GM12874 (cell line): Measurements from ENCODE around the gene ANAPC5.

Experiments used
- CTCF ChIP-seq: IDR thresholded peaks from 2 replicates; pipeline ENCODE4 v1.5.1; 2011; ENCODE audit warnings: low read depth, mild to moderate bottlenecking, control low read depth, low read length, moderate library complexity; ENCODE audit not compliant: insufficient read depth

ANAPC5 gene

GRCh38 chr12:121355818-121356217 lies 3.6 kb upstream of the ANAPC5 start:
- TF ChIP-seq CTCF, result no peak

GRCh38 chr12:121352682-121353018 lies 439 bp upstream of the ANAPC5 start:
- no peak for TF ChIP-seq CTCF

- no peak for TF ChIP-seq CTCF
These were observed 5.5 kb downstream of the ANAPC5 start for GRCh38 chr12:121346747-121347146.

GRCh38 chr12:121345151-121345815 lies 6.9 kb downstream of the ANAPC5 start:
- no peak for TF ChIP-seq CTCF

GRCh38 chr12:121344506-121344905 lies 7.7 kb downstream of the ANAPC5 start:
- TF ChIP-seq CTCF, result no peak

GRCh38 chr12:121337416-121337815 lies 14.8 kb downstream of the ANAPC5 start:
- TF ChIP-seq CTCF, result no peak

- TF ChIP-seq CTCF, result peak; percentile 72
These were observed 17.5 kb downstream of the ANAPC5 start for GRCh38 chr12:121334513-121335343.
